ENCODE data around the gene BBS2. TPM values are rescaled to one million over a fixed set of nuclear protein-coding genes. Genes with fewer than 3 reads are reported as not detected.
A peak's percentile ranks its signal among the peaks of the same experiment; 100 is the strongest.

Gene BBS2
- total and polyA plus RNA-seq, 9 of the 15 experiments (the other 6 are each of a cell fraction or from before 2014, with no cell fraction given), result 4.2 to 22.7 (median 10.2) TPM

DNA sequence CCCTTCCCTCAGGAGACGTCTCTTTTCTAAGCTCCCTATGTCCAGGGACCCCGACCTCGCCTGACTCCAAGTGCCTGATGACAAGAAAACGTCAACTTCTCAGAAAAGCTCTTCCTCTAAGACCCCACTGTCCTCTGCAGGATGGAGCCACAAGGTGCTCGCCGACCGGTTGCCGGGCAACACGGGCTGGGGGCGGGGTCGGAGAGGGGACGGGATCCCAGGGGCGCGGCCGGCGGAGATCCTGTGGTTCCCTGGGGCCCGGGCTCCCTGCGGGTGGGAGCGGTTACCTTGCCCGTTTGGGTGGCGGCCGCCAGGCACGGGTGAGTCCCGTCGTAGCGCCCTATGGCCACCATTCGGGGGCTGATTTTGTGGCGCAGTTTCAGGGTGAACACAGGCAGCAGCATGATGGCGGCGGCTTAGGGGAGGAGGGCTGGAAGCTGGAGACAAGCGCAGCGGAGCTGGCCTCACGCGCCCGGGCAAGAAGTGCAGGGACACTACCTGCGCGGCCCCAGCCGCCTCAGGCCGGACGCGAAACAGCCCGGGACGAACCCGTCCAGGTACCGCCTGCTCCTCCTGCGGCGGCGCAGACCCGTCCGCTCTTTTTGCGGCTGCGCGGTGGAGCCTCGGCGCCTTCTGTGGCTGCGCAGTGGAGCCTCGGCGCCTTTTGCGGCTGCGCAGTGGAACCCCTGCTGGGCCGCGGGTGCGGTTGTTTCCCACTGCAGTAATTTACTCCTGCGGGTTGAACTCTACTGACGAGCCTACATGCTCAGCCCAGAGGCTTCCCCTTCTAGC lies at the start of gene BBS2 (continued):
- TF ChIP-seq ZZZ3 (IDR thresholded peaks at IDR 0.05), result no peak
- TF ChIP-seq, protein P1, sequence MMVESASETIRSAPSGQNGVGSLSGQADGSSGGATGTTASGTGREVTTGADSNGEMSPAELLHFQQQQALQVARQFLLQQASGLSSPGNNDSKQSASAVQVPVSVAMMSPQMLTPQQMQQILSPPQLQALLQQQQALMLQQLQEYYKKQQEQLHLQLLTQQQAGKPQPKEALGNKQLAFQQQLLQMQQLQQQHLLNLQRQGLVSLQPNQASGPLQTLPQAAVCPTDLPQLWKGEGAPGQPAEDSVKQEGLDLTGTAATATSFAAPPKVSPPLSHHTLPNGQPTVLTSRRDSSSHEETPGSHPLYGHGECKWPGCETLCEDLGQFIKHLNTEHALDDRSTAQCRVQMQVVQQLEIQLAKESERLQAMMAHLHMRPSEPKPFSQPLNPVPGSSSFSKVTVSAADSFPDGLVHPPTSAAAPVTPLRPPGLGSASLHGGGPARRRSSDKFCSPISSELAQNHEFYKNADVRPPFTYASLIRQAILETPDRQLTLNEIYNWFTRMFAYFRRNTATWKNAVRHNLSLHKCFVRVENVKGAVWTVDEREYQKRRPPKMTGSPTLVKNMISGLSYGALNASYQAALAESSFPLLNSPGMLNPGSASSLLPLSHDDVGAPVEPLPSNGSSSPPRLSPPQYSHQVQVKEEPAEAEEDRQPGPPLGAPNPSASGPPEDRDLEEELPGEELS (CRISPR knock-in tag; IDR thresholded peaks at IDR 0.05; ENCODE audit: borderline replicate concordance), result 0 out of 2 replicates have a peak, but pooled peaks have one; percentile 47
- no peak for TF ChIP-seq ZNF41 (CRISPR knock-in tag; conservative IDR thresholded peaks at IDR 0.05)
- no peak for TF ChIP-seq MCM5 (IDR thresholded peaks at IDR 0.05; ENCODE audit: low read depth)
- TF ChIP-seq ESRRA (IDR thresholded peaks at IDR 0.05; ENCODE audit: borderline replicate concordance, low read depth), result peak; percentile 29; the same call in 1 of the 2 replicates
- TF ChIP-seq, protein P2, sequence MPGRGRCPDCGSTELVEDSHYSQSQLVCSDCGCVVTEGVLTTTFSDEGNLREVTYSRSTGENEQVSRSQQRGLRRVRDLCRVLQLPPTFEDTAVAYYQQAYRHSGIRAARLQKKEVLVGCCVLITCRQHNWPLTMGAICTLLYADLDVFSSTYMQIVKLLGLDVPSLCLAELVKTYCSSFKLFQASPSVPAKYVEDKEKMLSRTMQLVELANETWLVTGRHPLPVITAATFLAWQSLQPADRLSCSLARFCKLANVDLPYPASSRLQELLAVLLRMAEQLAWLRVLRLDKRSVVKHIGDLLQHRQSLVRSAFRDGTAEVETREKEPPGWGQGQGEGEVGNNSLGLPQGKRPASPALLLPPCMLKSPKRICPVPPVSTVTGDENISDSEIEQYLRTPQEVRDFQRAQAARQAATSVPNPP (IDR thresholded peaks at IDR 0.05; ENCODE audit: borderline replicate concordance, insufficient read depth, insufficient read length), result no peak
- no peak for TF ChIP-seq MTF1 (CRISPR knock-in tag; IDR thresholded peaks at IDR 0.05; ENCODE audit: borderline replicate concordance)
- TF ChIP-seq, protein P3, sequence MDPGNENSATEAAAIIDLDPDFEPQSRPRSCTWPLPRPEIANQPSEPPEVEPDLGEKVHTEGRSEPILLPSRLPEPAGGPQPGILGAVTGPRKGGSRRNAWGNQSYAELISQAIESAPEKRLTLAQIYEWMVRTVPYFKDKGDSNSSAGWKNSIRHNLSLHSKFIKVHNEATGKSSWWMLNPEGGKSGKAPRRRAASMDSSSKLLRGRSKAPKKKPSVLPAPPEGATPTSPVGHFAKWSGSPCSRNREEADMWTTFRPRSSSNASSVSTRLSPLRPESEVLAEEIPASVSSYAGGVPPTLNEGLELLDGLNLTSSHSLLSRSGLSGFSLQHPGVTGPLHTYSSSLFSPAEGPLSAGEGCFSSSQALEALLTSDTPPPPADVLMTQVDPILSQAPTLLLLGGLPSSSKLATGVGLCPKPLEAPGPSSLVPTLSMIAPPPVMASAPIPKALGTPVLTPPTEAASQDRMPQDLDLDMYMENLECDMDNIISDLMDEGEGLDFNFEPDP (CRISPR knock-in tag; IDR thresholded peaks at IDR 0.05), result no peak
- peak; percentile 62 for TF ChIP-seq GABPB1 (CRISPR knock-in tag; IDR thresholded peaks at IDR 0.05)
- TF ChIP-seq FOSL1 (tag; conservative IDR thresholded peaks at IDR 0.05), result no peak
- TF ChIP-seq, protein P4, sequence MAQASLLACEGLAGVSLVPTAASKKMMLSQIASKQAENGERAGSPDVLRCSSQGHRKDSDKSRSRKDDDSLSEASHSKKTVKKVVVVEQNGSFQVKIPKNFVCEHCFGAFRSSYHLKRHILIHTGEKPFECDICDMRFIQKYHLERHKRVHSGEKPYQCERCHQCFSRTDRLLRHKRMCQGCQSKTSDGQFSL (CRISPR knock-in tag; IDR thresholded peaks at IDR 0.05), result no peak
- TF ChIP-seq, protein P4 (tag; IDR thresholded peaks at IDR 0.05), result no peak
- TF ChIP-seq SMARCC2 (IDR thresholded peaks at IDR 0.05; ENCODE audit: low read depth), result no peak
- TF ChIP-seq, protein P5, sequence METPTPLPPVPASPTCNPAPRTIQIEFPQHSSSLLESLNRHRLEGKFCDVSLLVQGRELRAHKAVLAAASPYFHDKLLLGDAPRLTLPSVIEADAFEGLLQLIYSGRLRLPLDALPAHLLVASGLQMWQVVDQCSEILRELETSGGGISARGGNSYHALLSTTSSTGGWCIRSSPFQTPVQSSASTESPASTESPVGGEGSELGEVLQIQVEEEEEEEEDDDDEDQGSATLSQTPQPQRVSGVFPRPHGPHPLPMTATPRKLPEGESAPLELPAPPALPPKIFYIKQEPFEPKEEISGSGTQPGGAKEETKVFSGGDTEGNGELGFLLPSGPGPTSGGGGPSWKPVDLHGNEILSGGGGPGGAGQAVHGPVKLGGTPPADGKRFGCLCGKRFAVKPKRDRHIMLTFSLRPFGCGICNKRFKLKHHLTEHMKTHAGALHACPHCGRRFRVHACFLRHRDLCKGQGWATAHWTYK (CRISPR knock-in tag; IDR thresholded peaks at IDR 0.05), result peak; percentile 78; the same call in 1 of the 2 replicates
- TF ChIP-seq, protein P6, sequence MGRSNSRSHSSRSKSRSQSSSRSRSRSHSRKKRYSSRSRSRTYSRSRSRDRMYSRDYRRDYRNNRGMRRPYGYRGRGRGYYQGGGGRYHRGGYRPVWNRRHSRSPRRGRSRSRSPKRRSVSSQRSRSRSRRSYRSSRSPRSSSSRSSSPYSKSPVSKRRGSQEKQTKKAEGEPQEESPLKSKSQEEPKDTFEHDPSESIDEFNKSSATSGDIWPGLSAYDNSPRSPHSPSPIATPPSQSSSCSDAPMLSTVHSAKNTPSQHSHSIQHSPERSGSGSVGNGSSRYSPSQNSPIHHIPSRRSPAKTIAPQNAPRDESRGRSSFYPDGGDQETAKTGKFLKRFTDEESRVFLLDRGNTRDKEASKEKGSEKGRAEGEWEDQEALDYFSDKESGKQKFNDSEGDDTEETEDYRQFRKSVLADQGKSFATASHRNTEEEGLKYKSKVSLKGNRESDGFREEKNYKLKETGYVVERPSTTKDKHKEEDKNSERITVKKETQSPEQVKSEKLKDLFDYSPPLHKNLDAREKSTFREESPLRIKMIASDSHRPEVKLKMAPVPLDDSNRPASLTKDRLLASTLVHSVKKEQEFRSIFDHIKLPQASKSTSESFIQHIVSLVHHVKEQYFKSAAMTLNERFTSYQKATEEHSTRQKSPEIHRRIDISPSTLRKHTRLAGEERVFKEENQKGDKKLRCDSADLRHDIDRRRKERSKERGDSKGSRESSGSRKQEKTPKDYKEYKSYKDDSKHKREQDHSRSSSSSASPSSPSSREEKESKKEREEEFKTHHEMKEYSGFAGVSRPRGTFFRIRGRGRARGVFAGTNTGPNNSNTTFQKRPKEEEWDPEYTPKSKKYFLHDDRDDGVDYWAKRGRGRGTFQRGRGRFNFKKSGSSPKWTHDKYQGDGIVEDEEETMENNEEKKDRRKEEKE (IDR thresholded peaks at IDR 0.05; ENCODE audit: borderline replicate concordance in 1 of 2, control insufficient read depth in 1 of 2, low read depth in 2 of 2, low read length in 1 of 2), result no peak
- TF ChIP-seq NCOA4 (IDR thresholded peaks at IDR 0.05; ENCODE audit: partially characterized antibody), result no peak

All from K562 (cell line).